HK-2 (cell line): Measurements from ENCODE around the gene PELI2.

Experiments
- DNase-seq: peaks from one replicate; pipeline ENCODE4 v3.0.0-alpha.2; 2018; ENCODE audit not compliant: unreplicated experiment

The PELI2 gene

DNA sequence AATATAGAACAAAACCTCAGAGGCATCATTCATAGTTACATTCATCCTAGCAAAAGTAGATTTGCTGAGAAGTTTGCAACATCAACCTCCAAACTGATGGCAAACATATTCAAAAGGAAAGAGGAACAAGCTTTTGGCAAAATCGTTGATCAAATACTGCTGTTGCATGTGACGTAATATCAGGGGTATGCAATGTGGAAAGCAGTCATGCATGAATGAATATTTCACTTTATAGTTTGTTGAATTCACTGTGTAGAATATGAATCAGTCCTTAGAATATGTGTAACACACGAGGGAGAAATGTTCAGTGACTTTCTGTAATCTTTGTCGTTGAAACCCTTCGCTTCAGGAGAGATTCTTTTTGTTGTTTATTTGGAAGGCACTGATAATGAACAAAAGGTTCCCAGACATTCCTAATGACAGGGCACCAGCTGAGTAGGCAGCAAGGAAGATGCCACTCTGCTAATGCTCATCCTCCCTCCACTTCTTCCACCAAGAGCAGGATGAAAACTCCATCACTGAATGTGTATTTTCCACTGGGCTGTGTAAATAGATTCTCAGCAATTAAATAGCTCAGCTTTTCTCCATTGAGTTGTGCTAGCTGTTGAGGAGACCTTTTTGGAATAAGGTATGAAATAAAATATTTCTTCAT lies 126.1 kb downstream of the PELI2 start:
- DNase-seq, result no peak

- DNase-seq, result no peak
Measured at GRCh38 chr14:56247495-56248200, 129.4 kb downstream of the PELI2 start.

- DNase-seq, result no peak
Measured at GRCh38 chr14:56248442-56248841, 130.2 kb downstream of the PELI2 start.

GRCh38 chr14:56261046-56261445 lies 142.8 kb downstream of the PELI2 start:
- DNase-seq, result no peak

DNA sequence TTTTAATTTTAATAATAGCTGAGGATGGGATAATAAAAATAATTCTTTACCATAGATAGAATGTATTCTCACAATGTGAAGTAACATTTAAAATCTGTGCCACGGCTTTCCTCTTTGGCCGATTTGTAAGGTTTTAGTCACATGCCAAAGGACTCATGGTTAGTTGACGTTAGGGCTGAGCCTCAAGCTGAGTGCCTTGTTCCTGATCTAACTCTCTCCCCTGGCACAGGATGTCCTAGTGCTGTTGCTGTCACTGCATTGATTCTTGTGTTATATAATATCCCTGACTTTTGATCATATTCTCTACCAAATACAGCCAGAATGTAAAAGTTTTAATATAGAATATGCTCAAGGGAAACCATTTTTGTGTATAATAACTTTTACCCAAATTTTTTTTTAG lies 144.3 kb downstream of the PELI2 start:
- no peak for DNase-seq

DNA sequence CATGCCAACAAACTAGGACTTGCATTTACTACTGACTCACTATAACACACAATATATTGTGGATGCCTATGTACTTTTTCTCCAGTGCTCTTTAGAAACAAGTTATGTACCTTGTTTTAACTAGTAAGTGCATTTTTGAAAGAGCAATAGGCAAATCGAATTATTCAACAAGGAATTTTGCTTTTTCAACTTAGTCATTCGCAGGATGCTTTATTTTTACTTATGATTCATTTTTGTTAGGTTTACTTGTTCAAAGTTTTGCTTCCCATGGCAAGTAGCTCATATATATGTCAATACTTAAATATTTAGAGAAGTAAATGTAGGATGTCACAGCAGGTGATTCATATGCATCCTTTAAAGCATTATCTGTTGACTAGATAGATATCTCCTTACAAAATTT lies 149.8 kb downstream of the PELI2 start:
- no peak for DNase-seq

- DNase-seq, result no peak
Measured at GRCh38 chr14:56268673-56269072, 150.5 kb downstream of the PELI2 start.

GRCh38 chr14:56270921-56271320 lies 152.7 kb downstream of the PELI2 start:
- DNase-seq, result no peak

DNA sequence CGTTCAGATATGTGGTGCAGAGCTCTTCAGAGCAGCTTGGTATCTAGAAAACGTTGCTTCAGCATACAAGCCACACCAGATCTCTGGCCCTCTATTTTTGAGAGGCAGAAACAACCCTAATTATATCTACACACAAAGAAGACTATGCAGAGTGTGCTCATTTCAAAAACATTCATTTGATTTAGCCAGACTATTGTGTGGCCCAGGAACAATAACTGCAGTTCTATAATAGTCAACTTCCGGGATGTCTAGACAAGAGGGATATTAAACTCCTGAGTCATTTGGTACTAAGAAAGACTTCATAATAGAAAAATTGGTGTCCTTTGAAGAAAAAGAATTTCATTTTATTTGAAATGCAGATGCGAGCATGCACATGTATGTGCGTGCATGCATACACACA lies 153.8 kb downstream of the PELI2 start:
- no peak for DNase-seq

- DNase-seq, result no peak
Measured at GRCh38 chr14:56273155-56273554, 154.9 kb downstream of the PELI2 start.

- no peak for DNase-seq
Measured at GRCh38 chr14:56273951-56274350, 155.7 kb downstream of the PELI2 start.

DNA sequence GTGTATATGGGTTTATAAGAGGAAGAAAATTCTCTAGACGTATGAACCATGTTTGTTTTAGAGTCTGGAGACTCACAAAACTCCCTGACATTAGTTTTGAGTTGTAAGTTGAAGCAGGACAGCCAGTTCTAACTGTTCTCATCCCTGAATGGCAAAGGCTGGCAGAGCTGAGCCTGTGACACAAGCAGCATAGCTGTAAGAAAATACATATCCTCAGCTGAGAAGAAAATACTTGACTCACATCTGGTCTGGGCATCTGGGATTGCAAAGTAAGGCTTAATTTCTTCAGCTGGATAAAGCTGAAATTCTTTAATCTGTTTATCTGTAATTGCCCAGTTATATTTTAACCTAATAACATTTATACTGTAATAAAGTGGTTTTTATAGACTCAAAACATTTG lies 156.3 kb downstream of the PELI2 start:
- DNase-seq, result no peak

DNA sequence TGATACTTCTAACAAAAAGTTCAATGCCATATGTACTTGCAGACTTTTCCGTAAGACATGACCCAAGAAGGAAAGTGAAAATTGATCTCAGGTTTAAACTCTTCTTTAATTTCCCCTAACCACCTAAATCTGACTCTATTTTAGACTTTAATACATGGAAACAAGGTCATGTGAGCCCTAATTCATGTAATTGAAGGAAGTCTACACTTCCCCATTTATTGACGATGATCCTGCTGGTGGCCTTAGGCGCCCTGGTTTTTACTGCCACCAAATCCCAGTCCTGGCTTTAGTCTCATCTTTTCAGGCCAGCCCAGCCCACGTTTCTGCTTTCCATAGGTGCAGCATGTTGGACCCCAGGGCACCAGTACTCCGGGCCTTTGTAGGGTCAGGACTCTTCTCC lies 157.9 kb downstream of the PELI2 start:
- no peak for DNase-seq

GRCh38 chr14:56278383-56278782 lies 160.2 kb downstream of the PELI2 start:
- DNase-seq, result no peak

GRCh38 chr14:56280843-56281242 lies 162.6 kb downstream of the PELI2 start:
- DNase-seq, result no peak

GRCh38 chr14:56282179-56282578 lies 164.0 kb downstream of the PELI2 start:
- no peak for DNase-seq

- no peak for DNase-seq
Measured at GRCh38 chr14:56284641-56285040, 166.4 kb downstream of the PELI2 start.

DNA sequence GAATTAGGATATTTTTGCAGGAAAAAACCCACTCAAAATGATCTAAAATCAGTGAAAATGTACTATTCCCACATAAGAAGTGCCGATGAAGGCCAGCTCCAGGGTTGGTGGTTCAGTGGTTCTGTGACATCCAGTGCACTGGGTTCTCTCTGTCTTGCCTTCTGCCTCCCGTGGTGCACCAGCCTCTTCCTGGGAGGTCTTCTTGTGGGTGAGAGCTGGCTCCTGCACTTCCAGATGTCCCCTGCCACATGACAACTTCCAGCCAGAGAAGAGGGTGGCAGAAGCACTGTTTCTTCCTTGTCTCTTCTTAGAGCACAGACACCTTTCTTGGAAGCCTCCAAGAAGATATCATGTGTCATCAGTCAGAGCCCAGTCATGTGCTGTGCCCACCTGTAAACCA lies 170.9 kb downstream of the PELI2 start:
- DNase-seq, result no peak

DNA sequence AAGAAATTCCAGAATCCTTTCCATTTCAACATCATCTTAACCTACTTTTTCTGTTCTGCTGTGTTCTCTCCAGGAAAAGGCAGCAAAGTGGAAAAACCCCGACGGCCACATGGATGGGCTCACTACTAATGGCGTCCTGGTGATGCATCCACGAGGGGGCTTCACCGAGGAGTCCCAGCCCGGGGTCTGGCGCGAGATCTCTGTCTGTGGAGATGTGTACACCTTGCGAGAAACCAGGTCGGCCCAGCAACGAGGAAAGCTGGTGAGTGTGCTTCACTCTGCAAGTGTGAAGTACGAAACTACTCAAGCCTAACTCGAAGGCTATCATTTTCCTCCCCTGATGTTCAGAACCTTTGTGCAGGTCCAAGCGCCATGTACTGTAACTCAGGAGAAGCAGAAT lies 172.0 kb downstream of the PELI2 start:
- DNase-seq, result no peak

DNA sequence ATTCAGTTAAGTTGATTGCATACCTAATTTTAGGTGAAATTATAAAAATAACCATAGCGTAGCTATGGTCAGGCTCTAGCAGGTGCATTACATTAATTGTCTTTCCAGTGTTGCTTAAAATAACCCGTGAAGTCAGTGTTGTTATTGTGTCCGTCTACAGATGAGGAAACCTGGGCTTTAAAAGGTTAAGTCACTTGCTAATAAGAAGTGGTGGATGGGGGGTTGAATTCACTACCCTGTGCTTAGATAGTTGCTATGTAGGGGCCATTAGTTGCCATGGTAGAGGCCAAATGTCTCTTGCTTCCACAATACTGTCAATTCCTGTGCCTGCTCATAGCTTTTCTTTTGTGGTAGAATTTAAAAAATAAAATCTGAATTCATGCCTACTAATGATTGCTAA lies 174.8 kb downstream of the PELI2 start:
- no peak for DNase-seq

- no peak for DNase-seq
Measured at GRCh38 chr14:56293506-56293905, 175.3 kb downstream of the PELI2 start.

DNA sequence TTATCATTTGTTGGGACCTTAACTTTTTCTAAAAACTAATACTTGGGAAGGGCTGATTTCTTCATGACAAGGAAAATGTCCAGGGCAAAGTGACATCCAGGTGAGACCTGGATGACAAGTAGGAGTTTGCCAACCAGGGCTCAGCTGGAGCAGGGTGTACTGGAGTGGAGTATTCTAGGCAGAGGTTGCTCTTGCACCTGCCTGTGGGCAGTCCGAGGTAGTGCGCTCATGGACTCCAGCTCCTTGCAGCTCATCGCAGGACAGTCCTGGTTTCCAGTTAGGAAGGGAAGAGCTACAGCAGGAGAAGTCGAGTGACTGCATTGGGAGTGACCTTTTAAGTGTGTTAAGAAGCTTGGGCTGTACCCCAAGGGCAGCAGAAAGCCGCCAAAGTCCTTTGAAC lies 175.9 kb downstream of the PELI2 start:
- no peak for DNase-seq

- DNase-seq, result no peak
Measured at GRCh38 chr14:56295743-56296142, 177.5 kb downstream of the PELI2 start.

DNA sequence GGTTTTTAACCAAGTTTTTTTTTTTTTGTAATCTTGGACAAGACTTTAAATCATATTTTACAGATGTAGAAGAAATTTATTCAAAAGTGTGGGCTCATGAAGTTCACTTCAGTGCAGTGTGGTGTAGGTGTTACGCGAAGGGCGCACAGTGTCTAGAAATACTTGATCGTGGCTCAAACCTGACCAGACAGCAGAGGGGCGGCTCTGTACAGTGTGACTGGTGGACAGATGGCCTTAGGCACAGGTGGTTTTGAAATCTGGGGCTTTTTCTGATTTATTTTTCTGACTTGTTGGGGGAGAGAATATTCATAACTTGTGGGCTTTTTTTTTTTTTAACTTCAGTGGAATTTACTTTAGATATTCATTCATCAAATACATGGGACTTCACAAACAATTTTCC lies 179.2 kb downstream of the PELI2 start:
- no peak for DNase-seq
